GM19035 (cell line): ENCODE measurements around the gene CDADC1.

Source experiments
- ATAC-seq: cut with Tn5 transposase; IDR thresholded peaks from one replicate; pipeline ENCODE4 v1.9.1; 2021; ENCODE audit not compliant: unreplicated experiment

CDADC1 gene

DNA sequence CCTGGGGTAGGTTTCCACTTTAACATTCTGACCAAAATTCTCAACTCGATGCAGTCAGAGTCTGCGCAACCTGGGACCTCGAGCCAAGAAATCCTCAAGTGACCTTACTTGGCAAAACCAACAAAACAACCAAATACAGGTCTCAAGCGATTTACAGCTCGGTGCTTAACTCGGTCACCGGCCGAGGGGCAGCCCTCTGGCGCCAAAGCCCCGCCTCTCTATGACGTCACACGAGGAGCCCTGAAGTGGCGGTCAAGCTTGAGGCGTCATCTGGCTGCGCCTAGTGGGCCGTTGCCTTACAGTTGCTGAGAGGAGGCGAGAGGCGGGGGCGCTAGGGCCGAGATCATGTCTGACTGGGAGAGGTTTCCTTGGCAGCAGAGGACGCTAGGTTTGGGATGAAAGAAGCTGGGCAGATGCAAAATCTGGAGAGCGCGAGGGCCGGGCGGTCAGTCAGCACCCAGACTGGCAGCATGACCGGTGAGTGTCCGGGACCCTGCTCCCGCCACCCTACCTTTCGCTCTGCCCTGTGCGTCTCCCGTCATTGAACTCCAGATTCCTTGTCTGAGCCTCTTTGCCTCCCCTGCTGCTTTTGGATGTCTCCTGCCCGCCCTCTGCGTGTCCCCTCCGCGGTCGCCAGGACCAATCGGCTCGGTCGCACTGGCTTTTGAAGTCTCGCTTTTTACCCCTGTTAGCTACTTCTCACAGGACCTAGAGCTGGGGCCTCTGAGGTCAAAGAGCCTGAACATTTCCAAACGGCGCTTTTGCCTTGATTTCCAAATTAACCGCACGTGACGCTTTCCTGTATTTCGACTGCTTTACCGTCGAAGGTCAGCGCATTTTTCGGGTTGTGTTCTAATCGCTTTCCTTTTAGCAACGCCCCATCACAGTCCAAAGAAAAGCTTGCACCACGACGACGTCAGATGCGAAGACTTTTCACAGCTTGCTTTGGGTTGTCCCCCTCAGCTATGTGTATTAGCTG, at the start of gene CDADC1:
Gene CDADC1 (plus strand): TSS at position 283 of the 979 bp plus-strand sequence. CDS start 113 bp downstream, at position 396.
- ATAC-seq = peak; percentile 97

DNA sequence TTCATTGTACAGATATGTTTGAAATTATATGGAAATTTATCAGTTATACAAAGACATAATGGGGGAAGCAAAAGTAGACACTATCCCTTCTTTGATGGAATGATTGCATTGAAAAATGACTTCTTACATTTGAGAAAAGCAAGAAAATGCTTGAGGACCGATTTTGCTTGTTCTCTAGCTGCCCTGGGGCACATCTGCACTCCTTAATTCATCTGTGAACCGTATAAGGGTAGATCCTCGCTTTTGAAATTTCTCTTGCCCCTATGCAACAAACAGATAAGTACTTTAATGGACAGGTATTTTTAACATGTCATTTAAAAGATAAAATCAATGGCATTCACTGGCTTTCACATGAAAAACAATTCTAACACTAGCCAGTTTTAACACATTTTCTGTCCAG, 41.1 kb upstream of the CDADC1 start:
- no peak for ATAC-seq

DNA sequence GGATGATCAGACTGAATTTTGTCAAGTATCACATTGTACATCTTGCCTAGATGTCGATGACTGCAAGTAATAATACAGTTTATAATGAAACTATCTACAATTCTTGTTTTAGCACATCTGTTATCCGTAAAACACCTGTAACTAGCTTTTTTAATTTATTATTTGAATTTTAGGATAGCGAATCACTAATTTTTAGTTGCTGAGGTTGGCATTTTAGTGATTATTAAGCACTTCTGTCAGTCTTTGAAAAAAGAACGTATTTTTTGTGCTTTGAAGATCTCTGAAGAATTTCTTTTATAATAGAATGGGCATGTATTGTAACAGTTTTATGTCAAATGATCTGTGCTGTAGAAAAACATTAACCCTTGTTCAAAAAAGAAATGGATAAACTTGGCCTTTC, 39.1 kb upstream of the CDADC1 start:
- no peak for ATAC-seq

DNA sequence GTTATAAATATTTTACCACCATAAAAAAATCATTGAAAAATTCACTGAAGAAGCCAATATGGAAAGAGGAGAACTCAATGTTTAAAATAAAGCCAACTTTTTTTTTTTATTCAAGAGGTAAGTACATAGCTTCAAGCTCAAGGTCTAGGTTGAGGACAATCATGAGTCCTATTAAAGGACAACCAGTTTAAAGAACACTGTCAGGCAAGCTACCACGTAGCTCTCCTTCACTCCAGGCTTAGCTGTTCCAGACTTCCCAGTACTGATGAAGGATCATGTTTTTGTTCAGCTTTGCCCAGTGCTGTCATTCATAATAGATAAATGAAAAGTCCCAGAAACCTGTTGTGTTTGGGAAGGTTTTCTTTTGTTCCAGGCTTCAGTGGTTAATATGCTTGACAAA, 37.6 kb upstream of the CDADC1 start:
- ATAC-seq = no peak

DNA sequence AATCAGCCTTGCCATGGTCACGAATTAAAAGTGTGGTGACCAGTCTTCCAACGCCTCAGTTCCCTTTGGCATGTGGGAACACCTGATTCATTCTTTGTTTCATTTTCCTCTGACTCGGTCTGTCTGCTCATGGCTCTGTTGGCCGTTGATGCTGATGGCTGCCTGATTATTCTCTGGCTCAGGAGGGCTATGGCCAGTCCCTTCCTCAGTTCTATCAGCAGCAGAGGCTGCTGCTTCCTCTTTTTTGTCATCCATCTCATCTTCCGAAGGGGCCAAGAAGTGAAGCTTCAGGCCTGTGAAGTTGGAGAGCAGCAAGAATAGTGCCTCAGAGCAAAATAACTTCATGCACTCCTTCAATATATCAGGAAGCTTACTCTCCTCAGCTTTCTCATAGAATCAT, 37.1 kb upstream of the CDADC1 start:
- ATAC-seq = no peak

DNA sequence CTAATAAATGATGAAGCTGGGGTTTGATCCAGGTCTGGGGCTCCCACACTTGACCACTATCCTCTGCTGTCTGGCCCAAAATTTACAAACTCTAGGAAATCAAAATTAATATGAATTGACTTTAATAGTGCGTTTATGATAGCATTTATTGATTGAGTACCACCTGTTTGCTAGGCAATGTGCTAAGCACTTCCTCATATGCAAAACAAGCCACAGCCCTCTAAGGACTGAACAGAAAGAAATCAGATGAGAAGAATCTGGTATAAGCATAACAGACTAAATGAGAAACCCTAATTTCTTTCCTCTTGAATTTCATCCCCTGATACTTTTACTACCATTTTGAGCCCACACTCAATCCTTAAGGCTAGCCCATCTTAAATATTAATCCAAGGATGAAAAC, 34.2 kb upstream of the CDADC1 start:
- ATAC-seq = no peak

DNA sequence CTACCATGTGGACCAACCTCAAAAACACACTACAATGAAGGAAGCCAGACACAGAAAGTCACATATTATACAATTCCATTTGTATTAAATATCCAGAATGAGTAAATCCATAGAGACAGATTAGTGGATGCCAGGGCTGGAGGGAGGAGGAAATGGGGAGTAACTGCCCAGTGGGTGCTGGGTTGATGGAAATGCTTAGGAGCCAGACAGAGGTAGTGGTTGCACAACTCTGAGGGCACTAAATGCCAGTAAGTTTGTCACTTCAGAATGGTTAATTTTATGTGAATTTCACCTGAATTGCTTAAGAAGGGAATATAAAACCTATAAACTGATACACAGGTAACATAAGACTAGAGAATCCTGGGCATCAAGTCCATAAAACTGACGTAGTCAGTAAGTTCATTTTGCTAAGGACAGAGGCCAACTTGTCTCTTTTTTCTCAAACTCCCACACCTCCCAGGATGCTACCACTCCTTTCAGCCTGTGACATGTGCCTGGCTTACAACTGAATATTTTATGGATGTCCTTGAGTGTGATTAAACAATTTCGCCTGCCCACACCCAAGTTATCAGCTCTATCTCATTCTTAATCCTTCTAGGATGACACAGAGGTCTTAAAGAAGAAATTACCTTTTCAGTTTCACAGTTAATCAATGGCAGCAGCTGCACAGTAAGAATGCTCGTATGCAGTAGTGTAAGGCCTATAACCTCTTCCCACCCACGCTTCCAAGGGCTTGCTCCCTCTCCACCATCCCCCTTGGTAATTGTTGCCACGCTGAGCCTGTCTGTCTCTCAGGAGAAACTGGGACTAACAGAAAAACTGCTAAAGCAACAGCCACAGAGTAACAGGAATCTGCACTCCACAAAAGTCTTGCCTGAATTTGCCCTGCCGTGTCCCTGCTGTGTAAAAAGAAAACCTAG, 33.5 kb upstream of the CDADC1 start:
- ATAC-seq = no peak

DNA sequence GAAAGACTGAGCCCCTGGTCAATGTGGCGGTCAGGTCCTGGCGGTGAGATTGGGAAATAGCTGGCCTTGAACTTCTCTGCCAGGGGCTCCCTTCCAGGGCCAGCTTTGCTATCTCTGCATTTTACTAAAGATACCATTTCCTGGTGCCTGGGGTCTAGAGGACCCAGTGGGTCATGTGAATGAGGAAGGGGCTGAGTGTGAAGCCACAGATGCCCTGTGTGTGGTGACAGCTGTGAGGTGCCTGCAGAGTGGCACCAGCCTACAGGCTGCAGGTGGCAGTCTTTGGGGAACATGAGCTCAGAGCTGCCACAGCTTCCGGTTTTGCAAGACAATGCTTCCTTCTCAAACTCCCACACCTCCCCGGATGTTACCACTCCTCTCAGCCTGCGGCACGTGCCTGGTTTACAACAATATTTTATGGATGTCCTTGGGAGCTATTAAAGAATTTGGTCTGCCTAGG, 32.8 kb upstream of the CDADC1 start:
- ATAC-seq = no peak

DNA sequence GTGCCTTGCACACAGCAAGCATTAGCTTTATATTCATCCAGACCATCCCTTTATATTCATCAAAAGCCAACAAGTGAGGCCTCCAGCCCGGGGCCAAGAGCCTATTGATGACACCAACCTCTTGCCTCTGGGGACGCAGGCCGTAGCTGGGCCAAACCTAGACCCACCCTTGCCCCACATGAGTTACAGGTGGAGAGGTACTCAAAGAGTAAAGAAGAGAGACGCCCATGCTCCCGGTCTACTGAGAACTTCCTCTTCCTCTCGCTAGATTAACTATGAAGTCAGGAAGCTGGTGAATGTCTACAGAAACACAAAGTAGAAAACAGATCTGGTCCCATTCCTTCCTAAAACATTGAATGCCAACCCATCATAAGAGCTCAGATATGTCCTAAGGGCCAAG, 31.4 kb upstream of the CDADC1 start:
- ATAC-seq = no peak

DNA sequence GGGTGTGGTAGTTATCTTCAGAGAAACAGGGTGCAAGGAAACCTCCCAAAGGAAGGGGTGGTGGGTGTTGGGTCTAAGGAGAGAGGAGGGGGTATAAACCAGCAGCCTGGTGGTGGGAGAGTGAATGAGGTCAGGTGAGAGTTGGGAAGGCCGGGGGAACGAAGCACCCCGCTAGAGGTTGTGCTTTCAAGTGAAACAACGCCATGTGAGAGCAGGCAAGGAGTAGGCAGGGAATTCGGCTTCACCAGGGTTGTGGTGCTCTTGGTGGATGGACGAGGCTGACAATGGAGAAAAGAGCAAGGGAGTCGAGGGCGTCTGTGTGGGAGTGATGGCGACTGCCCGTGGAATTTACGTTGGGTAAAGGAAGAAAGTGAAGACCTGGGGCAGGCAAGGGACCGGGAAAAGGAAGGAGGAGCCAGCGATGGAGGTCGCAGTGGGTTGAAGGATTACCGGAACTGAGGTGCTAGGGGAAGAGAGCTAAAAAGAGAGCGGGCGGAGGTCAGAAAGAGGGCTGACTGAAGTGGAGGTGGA, 29.7 kb upstream of the CDADC1 start:
- ATAC-seq = no peak

DNA sequence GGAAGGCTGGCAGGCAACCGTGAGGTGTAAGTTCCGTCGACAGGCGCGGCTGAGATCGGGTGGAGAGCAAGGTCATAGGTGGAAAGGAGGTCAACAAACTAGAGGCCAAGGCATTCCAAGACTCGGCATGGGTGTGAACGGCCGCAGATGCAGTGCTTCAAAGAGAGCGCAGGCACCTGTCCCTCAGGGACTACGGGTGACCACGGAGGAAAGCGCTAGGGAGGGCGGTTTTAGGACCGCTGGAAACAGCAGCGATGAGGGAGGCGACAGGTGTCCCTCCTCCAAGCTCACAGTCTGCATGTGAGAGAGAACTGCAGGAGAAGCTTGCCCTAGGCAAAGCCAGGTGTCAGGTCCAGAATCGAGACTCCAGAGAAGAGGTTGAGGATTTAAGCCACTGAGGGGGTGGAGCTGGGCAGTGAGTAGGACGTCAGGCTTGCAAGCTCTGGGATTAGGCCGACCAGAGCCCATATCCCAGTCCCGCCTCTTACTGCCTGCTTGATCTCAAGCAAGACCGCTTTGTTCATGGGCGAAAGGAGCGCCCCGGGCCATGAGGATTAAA, 29.2 kb upstream of the CDADC1 start:
- no peak for ATAC-seq

DNA sequence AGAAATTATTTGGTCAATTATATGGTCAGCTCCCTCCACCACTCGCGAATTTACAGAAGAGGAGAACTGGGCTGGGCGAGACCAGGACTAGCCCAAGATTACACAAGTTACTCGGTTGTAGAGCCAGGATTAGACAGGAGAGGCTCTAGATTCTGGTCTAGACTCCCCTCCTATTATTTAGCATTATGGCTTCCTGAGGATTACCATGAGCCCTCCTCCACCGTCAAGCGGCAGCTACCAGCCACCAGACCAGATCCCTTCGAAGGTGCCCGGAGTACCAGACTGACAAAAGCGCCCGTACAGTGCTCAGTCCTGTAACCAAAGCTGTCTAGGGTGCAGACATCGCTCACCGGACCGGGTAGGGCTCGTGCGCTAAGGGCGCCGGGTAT, 28.1 kb upstream of the CDADC1 start:
- ATAC-seq = no peak

DNA sequence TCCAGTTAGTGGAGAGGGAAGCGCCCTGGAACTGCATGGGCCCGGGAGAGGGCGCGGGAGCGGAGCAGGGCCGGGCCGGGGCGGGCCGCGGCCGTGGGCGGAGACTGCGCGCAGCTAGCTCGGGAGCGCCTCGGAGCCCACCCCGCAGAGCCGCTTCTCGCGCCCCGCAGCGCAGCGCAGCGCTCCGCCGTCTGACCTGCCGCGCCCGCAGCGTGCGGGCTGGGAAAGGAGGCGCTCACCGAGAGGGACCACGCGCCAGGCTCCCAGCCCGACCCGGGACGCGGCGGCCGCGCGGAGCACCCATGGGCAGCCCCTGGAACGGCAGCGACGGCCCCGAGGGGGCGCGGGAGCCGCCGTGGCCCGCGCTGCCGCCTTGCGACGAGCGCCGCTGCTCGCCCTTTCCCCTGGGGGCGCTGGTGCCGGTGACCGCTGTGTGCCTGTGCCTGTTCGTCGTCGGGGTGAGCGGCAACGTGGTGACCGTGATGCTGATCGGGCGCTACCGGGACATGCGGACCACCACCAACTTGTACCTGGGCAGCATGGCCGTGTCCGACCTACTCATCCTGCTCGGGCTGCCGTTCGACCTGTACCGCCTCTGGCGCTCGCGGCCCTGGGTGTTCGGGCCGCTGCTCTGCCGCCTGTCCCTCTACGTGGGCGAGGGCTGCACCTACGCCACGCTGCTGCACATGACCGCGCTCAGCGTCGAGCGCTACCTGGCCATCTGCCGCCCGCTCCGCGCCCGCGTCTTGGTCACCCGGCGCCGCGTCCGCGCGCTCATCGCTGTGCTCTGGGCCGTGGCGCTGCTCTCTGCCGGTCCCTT, 27.5 kb upstream of the CDADC1 start, which contains the start of gene MLNR:
Gene MLNR (plus strand): TSS at position 303 of the 820 bp plus-strand sequence. CDS start 0 bp downstream, at position 303.
- ATAC-seq = no peak

DNA sequence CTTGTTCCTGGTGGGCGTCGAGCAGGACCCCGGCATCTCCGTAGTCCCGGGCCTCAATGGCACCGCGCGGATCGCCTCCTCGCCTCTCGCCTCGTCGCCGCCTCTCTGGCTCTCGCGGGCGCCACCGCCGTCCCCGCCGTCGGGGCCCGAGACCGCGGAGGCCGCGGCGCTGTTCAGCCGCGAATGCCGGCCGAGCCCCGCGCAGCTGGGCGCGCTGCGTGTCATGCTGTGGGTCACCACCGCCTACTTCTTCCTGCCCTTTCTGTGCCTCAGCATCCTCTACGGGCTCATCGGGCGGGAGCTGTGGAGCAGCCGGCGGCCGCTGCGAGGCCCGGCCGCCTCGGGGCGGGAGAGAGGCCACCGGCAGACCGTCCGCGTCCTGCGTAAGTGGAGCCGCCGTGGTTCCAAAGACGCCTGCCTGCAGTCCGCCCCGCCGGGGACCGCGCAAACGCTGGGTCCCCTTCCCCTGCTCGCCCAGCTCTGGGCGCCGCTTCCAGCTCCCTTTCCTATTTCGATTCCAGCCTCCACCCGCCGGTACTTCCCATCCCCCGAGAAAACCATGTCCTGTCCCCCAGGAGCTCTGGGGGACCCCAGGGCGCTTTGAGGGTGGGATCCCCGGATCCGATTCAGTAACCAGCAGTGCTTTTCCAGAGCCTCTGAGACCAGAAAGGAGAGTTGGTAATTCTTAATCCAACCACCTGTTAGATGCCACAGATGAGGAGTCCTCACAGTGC, 26.7 kb upstream of the CDADC1 start:
- ATAC-seq = no peak

DNA sequence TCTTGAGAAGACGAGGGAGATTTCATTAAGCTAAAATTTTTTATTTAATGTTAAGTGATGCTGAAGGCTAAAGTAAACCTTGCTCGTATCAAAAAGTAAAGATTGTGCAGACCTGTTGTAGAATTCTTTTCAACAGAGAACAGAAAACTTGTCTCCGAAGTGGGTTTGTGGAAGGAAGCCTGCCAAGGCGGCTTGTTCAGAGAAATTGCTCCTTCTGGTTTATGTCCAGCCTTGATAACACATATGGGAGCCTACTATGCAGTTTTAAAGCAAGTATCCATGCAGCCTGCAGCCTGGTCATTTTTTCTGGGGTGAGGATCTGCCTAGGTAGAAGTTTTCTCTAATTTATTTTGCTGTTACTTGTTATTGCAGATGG, 26.1 kb upstream of the CDADC1 start:
- ATAC-seq = no peak

DNA sequence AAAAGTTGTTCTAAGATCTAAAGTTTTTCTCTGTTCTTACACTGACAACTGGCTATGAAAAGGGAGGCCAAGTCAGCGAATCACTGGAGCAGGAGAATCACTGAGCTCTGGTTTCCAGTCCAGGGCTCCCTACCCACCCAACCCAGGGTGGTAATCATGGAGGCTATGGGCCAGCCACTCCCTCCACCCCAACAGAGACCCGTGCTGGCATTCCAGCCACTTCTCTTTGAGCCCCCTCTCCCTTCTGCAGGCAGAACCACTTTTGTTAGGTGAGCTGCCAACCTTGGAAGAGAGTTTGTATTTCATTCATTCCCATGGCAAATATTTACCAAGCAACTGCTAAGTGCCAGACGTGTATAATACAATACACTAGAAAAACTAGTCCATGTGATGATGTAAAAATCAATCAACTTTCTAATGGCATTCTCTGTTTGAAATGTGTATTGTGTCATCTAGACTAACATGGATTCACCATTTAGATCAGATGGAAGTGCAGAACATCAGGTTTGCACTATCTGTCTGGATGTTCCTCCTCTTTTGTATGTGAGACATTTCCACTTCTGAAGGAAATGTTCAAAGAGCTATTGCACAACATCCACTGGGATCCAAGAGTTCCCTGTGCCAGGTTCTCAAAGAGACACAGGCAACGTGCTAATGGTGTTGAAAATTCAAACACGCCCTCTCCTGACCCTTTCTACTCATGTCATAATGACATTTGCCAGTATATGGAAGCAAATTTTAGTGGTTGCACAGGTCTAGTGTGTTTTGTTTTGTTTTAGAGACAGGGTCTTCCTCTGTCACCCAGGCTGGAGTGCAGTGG, 22.3 kb upstream of the CDADC1 start:
- no peak for ATAC-seq

DNA sequence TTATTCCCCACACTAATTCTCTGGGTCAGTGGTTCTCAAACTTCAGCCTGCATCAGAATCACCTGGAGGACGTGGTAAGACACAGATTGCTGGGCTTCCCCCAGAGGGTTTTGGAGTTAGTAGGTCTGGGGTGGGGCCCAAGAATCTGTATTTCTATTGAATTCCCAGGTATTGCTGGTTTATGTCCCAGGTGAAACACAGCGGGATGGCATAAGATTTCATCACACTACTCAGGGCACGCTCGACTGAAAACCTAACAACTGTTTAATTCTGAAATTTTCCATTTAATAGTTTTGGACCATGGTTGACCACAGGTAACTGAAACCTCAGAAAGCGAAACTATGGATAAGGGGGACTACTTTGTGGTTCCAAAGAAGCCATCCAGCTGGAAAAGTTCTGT, 21.1 kb upstream of the CDADC1 start:
- no peak for ATAC-seq

DNA sequence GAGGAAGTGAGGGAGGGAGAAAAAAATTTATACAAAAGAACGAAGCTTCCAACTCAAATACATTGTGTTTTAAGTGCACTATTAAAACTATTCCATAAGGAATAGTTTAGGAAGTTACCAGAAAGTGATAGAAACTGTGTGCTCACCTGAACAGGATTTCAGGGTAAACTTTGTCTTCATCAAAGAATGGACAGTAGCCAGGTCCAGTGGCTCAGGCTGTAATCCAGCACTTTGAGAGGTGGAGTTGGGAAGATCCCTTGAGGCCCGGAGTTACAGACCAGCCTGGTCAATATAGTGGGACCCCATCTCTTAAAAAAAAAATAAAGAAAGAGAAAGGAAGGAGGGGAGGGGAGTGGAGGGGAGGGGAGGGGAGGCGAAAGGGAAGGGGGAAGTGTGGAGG, 13.0 kb upstream of the CDADC1 start:
- ATAC-seq = no peak
